Activated CD4-positive, alpha-beta T cell treated with anti-CD3 and anti-CD28 coated beads for 24 hours (primary cell): ENCODE results near the gene SDHA.
"Not testable (repeated sequence)": the region's sequence is repeated elsewhere in the genome, so short reads cannot be mapped to it uniquely, and the experiment has no call there.

Experiments used
- DNase-seq, 2 donors: peaks; one replicate each; pipeline ENCODE4 v3.0.0-alpha.2; 2020; ENCODE audit warnings: low read depth in 2 of 2

Gene SDHA

GRCh38 chr5:257148-257547 lies 39.0 kb downstream of the SDHA start:
- no peak for DNase-seq

GRCh38 chr5:263275-263974 lies 45.3 kb downstream of the SDHA start:
- DNase-seq = not testable (repeated sequence)

- no peak for DNase-seq
Measured at GRCh38 chr5:264338-264737, 46.2 kb downstream of the SDHA start.

- DNase-seq = not testable (repeated sequence)
Measured at GRCh38 chr5:266311-267026, 48.3 kb downstream of the SDHA start.

- DNase-seq = no peak
Measured at GRCh38 chr5:267716-268115, 49.6 kb downstream of the SDHA start.

GRCh38 chr5:270340-270739 lies 52.2 kb downstream of the SDHA start:
- DNase-seq = no peak

- not testable (repeated sequence) for DNase-seq
Measured at GRCh38 chr5:271828-272167, 53.7 kb downstream of the SDHA start.

GRCh38 chr5:273091-273490 lies 55.0 kb downstream of the SDHA start:
- DNase-seq = not testable (repeated sequence)

- not testable (repeated sequence) for DNase-seq
Measured at GRCh38 chr5:273491-273890, 55.4 kb downstream of the SDHA start.

- DNase-seq = not testable (repeated sequence)
Measured at GRCh38 chr5:274346-274745, 56.2 kb downstream of the SDHA start.

GRCh38 chr5:278646-279045 lies 60.5 kb downstream of the SDHA start:
- no peak for DNase-seq

GRCh38 chr5:279051-279665 lies 61.0 kb downstream of the SDHA start:
- not testable (repeated sequence) for DNase-seq

GRCh38 chr5:285991-286557 lies 68.0 kb downstream of the SDHA start:
- DNase-seq = no peak

GRCh38 chr5:290200-290599 lies 72.1 kb downstream of the SDHA start:
- DNase-seq = not testable (repeated sequence)

- not testable (repeated sequence) for DNase-seq
Measured at GRCh38 chr5:291345-291744, 73.2 kb downstream of the SDHA start.

GRCh38 chr5:294788-295187 lies 76.7 kb downstream of the SDHA start:
- not testable (repeated sequence) for DNase-seq

GRCh38 chr5:296207-296606 lies 78.1 kb downstream of the SDHA start:
- not testable (repeated sequence) for DNase-seq

- DNase-seq = not testable (repeated sequence)
Measured at GRCh38 chr5:296954-297353, 78.8 kb downstream of the SDHA start.

- not testable (repeated sequence) for DNase-seq
Measured at GRCh38 chr5:297448-297847, 79.3 kb downstream of the SDHA start.

- DNase-seq = not testable (repeated sequence)
Measured at GRCh38 chr5:297991-298736, 80.0 kb downstream of the SDHA start.

- DNase-seq = no peak
Measured at GRCh38 chr5:298737-299125, 80.6 kb downstream of the SDHA start.

- DNase-seq = not testable (repeated sequence)
Measured at GRCh38 chr5:299921-300320, 81.8 kb downstream of the SDHA start.
